Neural cell (in vitro differentiated cells): ENCODE results near the gene FOXO6. TPM values are rescaled to one million over a fixed set of nuclear protein-coding genes. Genes with fewer than 3 reads are reported as not detected.

Source experiments
- H2AFZ ChIP-seq: fragments of 200-600, 300-800 bp; sonication (generic), shearing (Covaris generic); 2 replicates; pipeline ENCODE4 v1.6.0; 2014; ENCODE audit warnings: low read depth, mild to moderate bottlenecking, antibody characterized with exemption, low read length, moderate library complexity
- H3F3A ChIP-seq: fragments of 200-600 bp; shearing (Covaris generic); 2 replicates; pipeline ENCODE4 v1.6.1; 2016; ENCODE audit warnings: mild to moderate bottlenecking, moderate library complexity, mixed read lengths, antibody characterized with exemption, low read length; ENCODE audit not compliant: insufficient read depth, poor library complexity, severe bottlenecking
- H3K27ac ChIP-seq: fragments of 200-600, 300-800 bp; sonication (generic), shearing (Covaris generic); 2 replicates; pipeline ENCODE4 v1.5.1; 2014; ENCODE audit warnings: mild to moderate bottlenecking, low read length, moderate library complexity
- H3K27me3 ChIP-seq: fragments of 300-800, 200-600 bp; sonication (generic), shearing (Covaris generic); 2 replicates; pipeline ENCODE4 v1.6.0; 2014; ENCODE audit warnings: mild to moderate bottlenecking, low read depth, low read length, moderate library complexity; ENCODE audit not compliant: insufficient read depth
- H3K36me3 ChIP-seq: fragments of 300-800, 200-600 bp; sonication (generic), shearing (Covaris generic); 2 replicates; pipeline ENCODE4 v1.5.1; 2014; ENCODE audit warnings: mild to moderate bottlenecking, antibody characterized with exemption, low read length, moderate library complexity; ENCODE audit not compliant: insufficient read depth
- H3K4me2 ChIP-seq: fragments of 300-800, 200-600 bp; sonication (generic), shearing (Covaris generic); 2 replicates; pipeline ENCODE4 v1.6.0; 2014; ENCODE audit warnings: mild to moderate bottlenecking, low read length
- H3K4me3 ChIP-seq: fragments of 300-800, 200-600 bp; sonication (generic), shearing (Covaris generic); 2 replicates; pipeline ENCODE4 v1.5.1; 2014; ENCODE audit warnings: mild to moderate bottlenecking, low read length, moderate library complexity
- H3K79me2 ChIP-seq: fragments of 200-600 bp; shearing (Covaris generic); replicated peaks from 2 replicates; pipeline ENCODE4 v1.6.0; 2014; ENCODE audit warnings: mild to moderate bottlenecking, low read length, moderate library complexity; ENCODE audit not compliant: insufficient read depth
- H3K9ac ChIP-seq: fragments of 300-800, 200-600 bp; sonication (generic), shearing (Covaris generic); 2 replicates; pipeline ENCODE4 v1.6.1; 2016; ENCODE audit warnings: mild to moderate bottlenecking, low read length, mixed read lengths
- H3K9me2 ChIP-seq: fragments of 200-600 bp; shearing (Covaris generic); 2 replicates; pipeline ENCODE4 v1.6.1; 2016; ENCODE audit warnings: mild to moderate bottlenecking, low read length, mixed read lengths; ENCODE audit not compliant: insufficient read depth
- H3K9me3 ChIP-seq: fragments of 200-600, 300-800 bp; sonication (generic), shearing (Covaris generic); 2 replicates; pipeline ENCODE4 v1.6.1; 2016; ENCODE audit warnings: mild to moderate bottlenecking, mixed run types, low read length, moderate library complexity, mixed read lengths
- H4K20me1 ChIP-seq: fragments of 200-600 bp; shearing (Covaris generic); 2 replicates; pipeline ENCODE4 v1.6.1; 2016; ENCODE audit warnings: mild to moderate bottlenecking, mixed run types; ENCODE audit not compliant: insufficient read depth
- CTCF ChIP-seq: fragments of 450-650 bp; IDR thresholded peaks from 2 replicates; pipeline ENCODE4 v1.5.1; 2014; ENCODE audit warnings: antibody characterized with exemption, mild to moderate bottlenecking, moderate library complexity; ENCODE audit not compliant: poor library complexity, severe bottlenecking
- EP300 ChIP-seq: fragments of 450-650 bp; conservative IDR thresholded peaks from 2 replicates; pipeline ENCODE4 v1.6.1; 2014; ENCODE audit warnings: antibody characterized with exemption, mild to moderate bottlenecking, moderate library complexity; ENCODE audit not compliant: poor library complexity, severe bottlenecking
- EZH2 ChIP-seq: fragments of 200-600, 300-800 bp; shearing (Covaris generic), sonication (generic); IDR thresholded peaks from 2 replicates; pipeline ENCODE4 v1.6.1; 2014; ENCODE audit warnings: antibody characterized with exemption, low read length, borderline replicate concordance, mild to moderate bottlenecking; ENCODE audit not compliant: insufficient read depth, poor library complexity, severe bottlenecking
- MXI1 ChIP-seq: fragments of 450-650 bp; conservative IDR thresholded peaks from 2 replicates; pipeline ENCODE4 v1.6.1; 2014; ENCODE audit warnings: antibody characterized with exemption, mild to moderate bottlenecking; ENCODE audit not compliant: poor library complexity, severe bottlenecking
- POLR2AphosphoS5 ChIP-seq: IDR thresholded peaks from 2 replicates; pipeline ENCODE4 v1.6.1; 2012
- RAD21 ChIP-seq: fragments of 450-650 bp; conservative IDR thresholded peaks from 2 replicates; pipeline ENCODE4 v1.6.1; 2014; ENCODE audit warnings: antibody characterized with exemption, mild to moderate bottlenecking, moderate library complexity
- SMC3 ChIP-seq: fragments of 450-650 bp; conservative IDR thresholded peaks from 2 replicates; pipeline ENCODE4 v1.6.1; 2014; ENCODE audit warnings: antibody characterized with exemption, mild to moderate bottlenecking, moderate library complexity; ENCODE audit not compliant: poor library complexity
- TAF1 ChIP-seq: IDR thresholded peaks from 2 replicates; pipeline ENCODE4 v1.6.1; 2012; ENCODE audit warnings: low read depth
- polyA plus RNA-seq: library from polyadenylated mRNA; depleted of rRNA; stranded (reverse); fragments of >200 nt; gene quantifications from 2 replicates; pipeline ENCODE4 v1.2.3, GENCODE V29; 2014
- TF ChIP-seq, protein P1 (sequence below): IDR thresholded peaks from 2 replicates; pipeline ENCODE4 v1.6.1; 2012; ENCODE audit warnings: borderline replicate concordance

Gene FOXO6
- polyA plus RNA-seq, 1 donor from 2014 or later, result 0.59 TPM

DNA sequence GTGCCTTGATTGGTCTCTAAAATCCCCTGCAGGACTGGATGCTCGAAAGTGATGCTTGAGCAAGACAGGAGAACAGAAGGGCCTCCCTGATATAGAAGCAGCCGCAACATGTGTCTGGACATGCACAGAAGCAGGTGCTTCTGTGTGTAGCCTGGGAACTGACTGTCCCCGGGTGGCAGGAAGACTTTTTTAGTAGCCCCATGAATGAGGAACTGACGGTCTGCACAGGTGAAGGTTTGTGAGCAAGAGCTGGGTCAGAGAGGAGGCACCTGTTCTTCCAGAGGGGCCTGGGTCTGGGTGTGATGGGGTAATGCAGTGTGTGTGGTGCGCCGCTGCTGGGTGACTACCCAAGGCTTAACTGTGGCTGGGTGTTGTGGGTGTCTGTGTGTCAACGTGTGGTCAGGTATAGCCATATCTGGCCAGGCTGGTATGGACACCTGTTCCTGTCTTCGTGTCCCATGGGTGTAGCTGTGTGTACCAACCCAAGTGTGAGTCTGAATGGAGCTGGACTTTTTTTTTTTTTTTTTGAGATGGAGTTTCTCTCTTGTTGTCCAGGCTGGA lies 39.1 kb upstream of the FOXO6 start:
- no peak overlapping the region for H3K27ac ChIP-seq
- no peaks in the 10 kb centered on the region for H3K9me3 ChIP-seq
- no peaks in the 10 kb centered on the region for H3K9me2 ChIP-seq
- H3K36me3 ChIP-seq, result no peaks in the 10 kb centered on the region
- no peak overlapping the region for H2AFZ ChIP-seq
- H3K9ac ChIP-seq, result no peak overlapping the region
- H3K4me2 ChIP-seq, result no peak overlapping the region
- TF ChIP-seq, protein P1, sequence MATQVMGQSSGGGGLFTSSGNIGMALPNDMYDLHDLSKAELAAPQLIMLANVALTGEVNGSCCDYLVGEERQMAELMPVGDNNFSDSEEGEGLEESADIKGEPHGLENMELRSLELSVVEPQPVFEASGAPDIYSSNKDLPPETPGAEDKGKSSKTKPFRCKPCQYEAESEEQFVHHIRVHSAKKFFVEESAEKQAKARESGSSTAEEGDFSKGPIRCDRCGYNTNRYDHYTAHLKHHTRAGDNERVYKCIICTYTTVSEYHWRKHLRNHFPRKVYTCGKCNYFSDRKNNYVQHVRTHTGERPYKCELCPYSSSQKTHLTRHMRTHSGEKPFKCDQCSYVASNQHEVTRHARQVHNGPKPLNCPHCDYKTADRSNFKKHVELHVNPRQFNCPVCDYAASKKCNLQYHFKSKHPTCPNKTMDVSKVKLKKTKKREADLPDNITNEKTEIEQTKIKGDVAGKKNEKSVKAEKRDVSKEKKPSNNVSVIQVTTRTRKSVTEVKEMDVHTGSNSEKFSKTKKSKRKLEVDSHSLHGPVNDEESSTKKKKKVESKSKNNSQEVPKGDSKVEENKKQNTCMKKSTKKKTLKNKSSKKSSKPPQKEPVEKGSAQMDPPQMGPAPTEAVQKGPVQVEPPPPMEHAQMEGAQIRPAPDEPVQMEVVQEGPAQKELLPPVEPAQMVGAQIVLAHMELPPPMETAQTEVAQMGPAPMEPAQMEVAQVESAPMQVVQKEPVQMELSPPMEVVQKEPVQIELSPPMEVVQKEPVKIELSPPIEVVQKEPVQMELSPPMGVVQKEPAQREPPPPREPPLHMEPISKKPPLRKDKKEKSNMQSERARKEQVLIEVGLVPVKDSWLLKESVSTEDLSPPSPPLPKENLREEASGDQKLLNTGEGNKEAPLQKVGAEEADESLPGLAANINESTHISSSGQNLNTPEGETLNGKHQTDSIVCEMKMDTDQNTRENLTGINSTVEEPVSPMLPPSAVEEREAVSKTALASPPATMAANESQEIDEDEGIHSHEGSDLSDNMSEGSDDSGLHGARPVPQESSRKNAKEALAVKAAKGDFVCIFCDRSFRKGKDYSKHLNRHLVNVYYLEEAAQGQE, result no peak
- TF ChIP-seq POLR2AphosphoS5, result no peak
- TF ChIP-seq EP300, result no peak
- TF ChIP-seq SMC3, result no peak
- no peak for TF ChIP-seq RAD21
- no peak for TF ChIP-seq EZH2
- no peak for TF ChIP-seq CTCF
- no peak for TF ChIP-seq MXI1
- no peak for TF ChIP-seq TAF1
- peaks cover 2% of the 10 kb centered on the region for H3K27me3 ChIP-seq
- H4K20me1 ChIP-seq, result no peaks in the 10 kb centered on the region
- H3F3A ChIP-seq, result no peaks in the 10 kb centered on the region
- H3K4me3 ChIP-seq, result no peak overlapping the region
- H3K79me2 ChIP-seq, result no peaks in the 10 kb centered on the region

DNA sequence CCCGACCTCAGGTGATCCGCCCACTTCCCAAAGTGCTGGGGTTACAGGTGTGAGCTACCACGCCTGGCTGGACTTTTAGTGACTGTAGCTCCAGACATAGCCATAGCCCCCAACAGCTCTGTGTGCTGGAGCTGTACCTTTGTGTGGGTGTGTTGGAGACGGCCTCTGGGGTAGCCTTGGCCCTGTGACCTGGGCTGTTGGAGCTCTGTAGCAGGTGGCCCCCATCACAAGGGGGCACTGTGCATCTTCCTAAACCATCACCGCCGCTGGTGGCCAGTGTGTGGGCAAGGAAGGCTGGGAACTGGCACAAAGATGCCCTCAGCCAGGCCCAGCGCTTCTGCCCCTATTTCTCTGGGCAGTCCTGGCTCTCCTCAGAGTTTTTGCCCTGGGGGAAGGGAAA lies 38.4 kb upstream of the FOXO6 start:
- TF ChIP-seq SMC3 (no peak), EZH2 (no peak), CTCF (no peak), EP300 (no peak)
- H3F3A ChIP-seq, result no peaks in the 10 kb centered on the region

More for the DNA sequence above, 38.4 kb upstream of the FOXO6 start:
- Histone ChIP-seq H3K9ac (no peak overlapping the region), H2AFZ (no peak overlapping the region), H3K27me3 (peaks cover 2% of the 10 kb centered on the region), H3K9me3 (no peaks in the 10 kb centered on the region), H3K79me2 (no peaks in the 10 kb centered on the region), H3K4me3 (no peak overlapping the region), H3K9me2 (no peaks in the 10 kb centered on the region), H3K27ac (no peak overlapping the region), H4K20me1 (no peaks in the 10 kb centered on the region), H3K36me3 (no peaks in the 10 kb centered on the region), H3K4me2 (no peak overlapping the region)
